HG03045 (cell line): Measurements from ENCODE around the gene PDIA6.

Experiments
- ATAC-seq: cut with Tn5 transposase; IDR thresholded peaks from one replicate; pipeline ENCODE4 v1.9.1; 2021; ENCODE audit warnings: mild to moderate bottlenecking, moderate library complexity; ENCODE audit not compliant: unreplicated experiment

The PDIA6 gene

GRCh38 chr2:10768063-10768507 is 44.5 kb downstream of the PDIA6 start:
- no peak for ATAC-seq

- no peak for ATAC-seq
These were observed 46.7 kb downstream of the PDIA6 start for GRCh38 chr2:10765914-10766313.

GRCh38 chr2:10765461-10765860 is 47.1 kb downstream of the PDIA6 start:
- ATAC-seq, result no peak

GRCh38 chr2:10764896-10765295 is 47.7 kb downstream of the PDIA6 start:
- no peak for ATAC-seq

- ATAC-seq, result no peak
These were observed 48.3 kb downstream of the PDIA6 start for GRCh38 chr2:10764096-10764785.

GRCh38 chr2:10763461-10763800 is 49.2 kb downstream of the PDIA6 start:
- no peak for ATAC-seq

GRCh38 chr2:10762651-10763460 is 49.7 kb downstream of the PDIA6 start:
- no peak for ATAC-seq

- ATAC-seq, result no peak
These were observed 51.0 kb downstream of the PDIA6 start for GRCh38 chr2:10761591-10761990.

- no peak for ATAC-seq
These were observed 51.6 kb downstream of the PDIA6 start for GRCh38 chr2:10760794-10761504.

GRCh38 chr2:10759151-10759714 is 53.4 kb downstream of the PDIA6 start:
- no peak for ATAC-seq

GRCh38 chr2:10757814-10758286 is 54.7 kb downstream of the PDIA6 start:
- ATAC-seq, result no peak

GRCh38 chr2:10755621-10756020 is 57.0 kb downstream of the PDIA6 start:
- no peak for ATAC-seq

GRCh38 chr2:10753876-10754275 is 58.7 kb downstream of the PDIA6 start:
- ATAC-seq, result no peak

- no peak for ATAC-seq
These were observed 59.4 kb downstream of the PDIA6 start for GRCh38 chr2:10753156-10753555.

- ATAC-seq, result no peak
These were observed 60.3 kb downstream of the PDIA6 start for GRCh38 chr2:10752236-10752635.

- no peak for ATAC-seq
These were observed 62.0 kb downstream of the PDIA6 start for GRCh38 chr2:10750610-10751009.

GRCh38 chr2:10742666-10743065 is 69.9 kb downstream of the PDIA6 start:
- ATAC-seq, result no peak

- no peak for ATAC-seq
These were observed 71.4 kb downstream of the PDIA6 start for GRCh38 chr2:10741139-10741538.

GRCh38 chr2:10740226-10740625 is 72.4 kb downstream of the PDIA6 start:
- ATAC-seq, result no peak

GRCh38 chr2:10738192-10738591 is 74.4 kb downstream of the PDIA6 start:
- ATAC-seq, result no peak

- no peak for ATAC-seq
These were observed 78.6 kb downstream of the PDIA6 start for GRCh38 chr2:10733980-10734379.
